Measurements from ENCODE around the gene REN.

The REN gene

DNA sequence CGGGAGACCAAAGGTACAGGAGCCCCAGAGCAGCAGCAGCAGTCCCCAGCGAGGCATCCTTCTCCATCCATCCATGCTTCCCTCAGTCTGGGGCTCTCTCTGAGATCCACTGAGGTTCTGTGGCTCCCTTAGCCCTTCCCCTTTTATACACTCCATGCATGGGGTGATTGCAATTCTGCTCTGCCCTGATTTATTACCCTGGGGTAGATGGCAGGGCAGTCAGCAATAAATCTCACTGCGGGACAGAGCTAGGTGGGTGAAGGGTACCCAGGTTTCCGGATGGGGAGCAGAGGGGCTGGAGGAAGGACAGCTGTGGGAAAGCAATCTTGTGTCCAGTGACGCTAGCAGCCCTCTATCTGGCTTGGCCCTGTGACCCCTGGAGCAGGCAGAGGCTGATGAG lies at the start of gene REN:
REN (minus strand) TSS at position 119 of the 400 bp plus-strand sequence; CDS start at position 75, 44 bp downstream.
- no peak for FAIRE-seq

DNA sequence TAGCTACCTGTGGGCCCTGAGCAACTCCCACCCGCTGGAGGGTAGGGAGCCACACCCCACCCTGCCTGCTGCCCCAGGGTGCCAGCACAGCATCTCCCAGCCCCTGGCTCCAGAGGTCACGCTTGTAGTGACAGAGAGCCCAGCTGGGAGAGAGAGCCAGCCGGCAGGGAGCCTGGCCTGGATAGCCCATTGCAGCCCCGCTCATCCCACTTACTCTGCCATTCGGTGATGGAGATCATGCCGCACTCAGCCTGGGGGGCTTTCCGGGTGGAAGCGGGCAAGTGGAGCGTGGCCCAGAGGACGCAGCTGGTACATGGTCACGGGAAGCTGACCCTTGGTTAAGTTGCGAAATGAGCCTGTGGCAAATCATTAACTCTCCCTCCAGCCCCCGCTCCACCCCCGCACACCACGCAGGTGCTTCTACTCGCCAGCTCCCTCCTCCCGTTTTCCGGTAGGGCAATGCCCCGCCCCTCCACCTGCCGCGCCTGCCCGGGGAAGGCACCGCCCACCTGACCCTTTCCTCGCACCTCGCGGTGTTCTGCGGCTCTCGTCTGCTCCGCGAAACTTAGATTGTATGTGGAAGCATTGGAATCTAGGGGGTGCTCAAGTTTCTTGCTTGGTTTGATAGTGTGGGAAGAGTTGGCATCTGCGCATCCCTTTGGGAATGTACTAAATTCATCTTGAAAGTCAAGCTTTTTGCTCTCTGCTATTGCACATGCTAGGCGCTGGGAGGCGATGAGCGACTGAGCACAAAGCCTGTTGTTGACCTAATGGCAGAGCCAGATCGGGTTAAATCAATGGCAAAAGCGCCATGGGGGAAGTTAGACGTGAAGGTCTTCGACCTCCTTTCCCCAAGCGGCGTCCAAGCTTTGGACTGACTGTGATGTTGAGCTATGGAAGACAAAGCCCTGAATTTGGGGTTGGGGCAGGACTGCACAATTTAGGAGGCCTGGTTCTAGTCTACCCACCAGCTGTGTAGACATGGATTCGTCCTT lies 47.8 kb upstream of the REN start, which contains the start of gene GOLT1A:
GOLT1A (minus strand) TSS at position 321 of the 995 bp plus-strand sequence; CDS start at position 239, 82 bp downstream.
- no peak for FAIRE-seq

DNA sequence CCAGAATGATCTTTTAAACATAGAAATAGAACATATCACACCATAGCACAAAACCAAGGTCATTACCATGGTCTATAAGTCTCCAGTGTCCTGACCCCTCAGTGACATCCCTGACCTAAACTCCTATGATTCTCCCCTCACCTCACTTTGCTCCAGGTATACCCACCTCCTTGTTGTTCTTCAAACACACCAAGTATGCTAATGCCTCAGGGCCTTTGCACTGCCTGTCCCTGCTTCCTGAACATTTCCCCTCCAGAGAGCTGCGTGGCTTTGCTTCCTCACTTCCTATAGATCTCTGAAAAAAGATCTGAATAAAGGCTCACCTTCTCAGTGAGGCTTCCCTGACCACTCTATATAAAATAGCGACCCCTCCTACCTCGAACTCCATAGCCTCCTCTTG lies 46.6 kb upstream of the REN start:
- FAIRE-seq = no peak

DNA sequence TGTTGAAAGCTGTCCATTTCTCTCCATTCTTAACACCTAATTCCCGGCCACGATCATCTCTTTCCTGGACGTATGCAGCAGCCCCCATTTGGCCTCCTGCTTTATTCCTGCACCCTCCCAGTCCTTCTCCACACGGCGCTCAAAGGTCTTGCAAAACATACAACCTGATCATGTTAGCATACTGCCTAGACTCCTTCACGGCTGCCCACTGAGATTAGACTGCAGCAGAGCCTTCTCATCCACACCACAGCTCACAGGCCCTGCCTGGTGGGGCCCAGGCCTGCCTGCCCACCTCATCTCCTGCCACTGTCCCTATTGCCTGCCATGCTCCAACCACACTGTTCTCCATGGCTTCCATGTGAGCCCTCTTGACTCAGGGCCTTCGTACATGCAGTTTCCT lies 44.9 kb upstream of the REN start:
- FAIRE-seq = no peak

DNA sequence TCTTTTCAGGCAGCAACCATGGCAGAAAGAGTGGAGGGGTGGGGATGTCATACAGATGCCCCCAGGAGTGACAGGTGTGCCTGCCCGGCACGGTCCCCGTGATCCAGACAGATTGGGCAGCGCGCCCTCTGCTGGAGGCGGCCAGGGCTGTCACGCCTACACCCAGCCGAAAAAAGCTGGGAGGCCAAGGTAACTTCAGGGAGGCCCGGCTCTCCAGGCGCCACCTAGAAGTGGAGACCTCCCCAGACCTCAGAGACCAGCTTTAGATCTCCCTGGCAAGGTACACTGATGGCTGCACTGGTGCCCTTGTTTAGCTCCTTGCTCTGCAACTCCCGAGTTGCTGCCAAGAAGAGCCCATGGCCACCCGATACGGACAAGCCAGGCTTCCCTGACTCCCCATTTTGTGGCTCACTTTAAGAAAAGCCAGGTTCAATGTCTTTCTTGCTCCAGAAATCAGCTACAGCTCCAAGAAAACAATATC lies 41.0 kb upstream of the REN start:
- FAIRE-seq = no peak

DNA sequence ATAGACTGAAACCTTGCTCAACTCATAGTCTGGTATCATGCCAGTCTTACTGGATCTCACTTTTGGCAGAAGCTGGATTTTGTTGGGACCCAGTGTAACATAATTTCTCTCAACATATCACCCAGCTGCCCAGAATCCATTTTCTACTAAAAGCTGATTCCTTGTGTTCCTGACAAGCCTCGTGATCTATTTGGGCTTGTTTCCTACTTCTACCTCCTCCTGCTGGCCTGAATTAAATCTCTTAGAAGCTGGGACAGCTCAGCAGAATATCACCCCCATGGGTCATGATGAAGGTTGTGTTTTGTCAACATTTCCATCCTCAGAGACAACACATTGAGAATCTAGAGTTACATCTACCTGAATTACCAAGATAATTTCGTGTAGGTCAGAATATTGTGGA lies 40.0 kb upstream of the REN start:
- FAIRE-seq = no peak

DNA sequence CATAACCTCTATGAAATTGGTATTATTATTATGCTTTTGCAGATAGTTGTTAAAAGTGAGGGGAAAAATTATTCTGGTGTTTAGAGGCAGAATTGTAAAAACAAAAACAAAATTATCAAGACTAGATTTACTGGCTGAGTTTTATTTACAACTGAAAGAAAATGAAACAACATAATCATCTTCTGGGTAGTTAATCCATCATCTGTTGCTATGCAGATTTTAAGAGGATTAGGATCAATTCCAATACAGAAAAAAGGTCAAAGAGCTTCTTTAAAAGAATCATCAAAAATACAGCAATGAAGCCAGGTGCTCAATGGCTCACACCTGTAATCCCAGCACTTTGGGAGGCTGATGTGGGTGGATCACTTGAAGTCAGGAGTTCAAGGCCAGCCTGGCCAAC lies 39.3 kb upstream of the REN start:
- no peak for FAIRE-seq

DNA sequence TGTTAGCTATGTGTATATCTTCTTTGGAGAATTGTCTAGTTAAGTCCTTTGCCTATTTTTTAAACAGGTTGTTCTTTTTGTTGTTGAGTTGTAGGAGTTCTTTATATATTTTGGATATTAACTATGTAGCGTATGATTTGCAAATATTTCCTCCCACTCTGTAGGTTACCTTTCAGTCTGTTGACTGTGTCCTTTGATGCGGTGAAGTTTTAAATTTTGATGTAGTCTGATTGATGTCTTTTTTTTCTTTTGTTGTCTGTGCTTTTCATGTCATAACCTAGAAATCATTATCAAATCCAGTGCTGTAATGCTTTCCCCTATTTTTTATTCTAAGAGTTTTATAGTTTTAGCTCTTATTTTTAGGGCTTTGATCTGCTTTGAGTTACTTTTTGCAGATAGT lies 38.8 kb upstream of the REN start:
- FAIRE-seq = no peak

DNA sequence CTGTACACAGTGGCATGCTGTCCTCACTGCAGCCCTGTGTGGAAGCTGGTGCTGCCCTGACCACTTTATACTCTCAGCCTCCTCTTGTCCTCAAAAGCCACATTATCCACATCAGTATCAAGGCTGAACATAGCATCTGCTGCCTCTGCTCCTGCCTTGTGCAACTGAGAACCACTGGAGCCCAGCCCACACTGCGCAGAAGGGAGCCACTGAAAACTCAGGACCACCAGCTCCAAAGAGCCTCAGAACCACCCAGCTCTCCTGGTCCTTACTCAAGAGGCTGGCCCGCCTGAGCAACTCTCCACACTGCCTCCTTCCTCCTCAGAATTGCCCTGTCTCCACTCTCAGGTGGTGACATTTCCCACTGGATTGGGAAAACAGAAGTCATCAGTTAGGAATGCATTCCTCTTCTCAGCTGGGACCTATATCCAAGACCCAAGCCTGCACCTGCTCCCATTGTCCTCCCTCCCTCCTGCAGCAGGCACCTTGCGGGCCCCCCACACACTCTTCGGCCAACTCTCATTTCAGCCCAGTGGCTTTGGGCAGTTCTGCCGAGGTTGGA lies 37.1 kb upstream of the REN start:
- no peak for FAIRE-seq

DNA sequence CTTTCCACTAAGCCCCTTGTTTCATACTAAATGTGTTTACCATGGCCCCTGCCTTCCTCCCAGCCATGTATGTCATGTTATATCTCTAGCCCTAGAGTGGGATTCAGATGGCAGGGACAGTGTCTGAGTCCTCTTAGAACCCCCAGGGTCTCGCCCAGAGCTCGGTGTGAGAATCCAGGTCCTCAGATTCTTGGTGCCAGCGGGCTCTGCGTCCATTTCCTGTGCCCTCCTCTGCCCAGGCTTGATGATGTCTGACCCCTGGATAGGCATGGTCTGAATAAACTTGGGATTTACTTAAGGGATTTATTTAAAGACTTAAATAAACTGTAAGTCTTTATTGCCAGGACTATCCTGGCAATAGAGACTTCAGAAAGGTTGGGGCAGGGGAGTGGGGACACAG lies 36.3 kb upstream of the REN start:
- no peak for FAIRE-seq

DNA sequence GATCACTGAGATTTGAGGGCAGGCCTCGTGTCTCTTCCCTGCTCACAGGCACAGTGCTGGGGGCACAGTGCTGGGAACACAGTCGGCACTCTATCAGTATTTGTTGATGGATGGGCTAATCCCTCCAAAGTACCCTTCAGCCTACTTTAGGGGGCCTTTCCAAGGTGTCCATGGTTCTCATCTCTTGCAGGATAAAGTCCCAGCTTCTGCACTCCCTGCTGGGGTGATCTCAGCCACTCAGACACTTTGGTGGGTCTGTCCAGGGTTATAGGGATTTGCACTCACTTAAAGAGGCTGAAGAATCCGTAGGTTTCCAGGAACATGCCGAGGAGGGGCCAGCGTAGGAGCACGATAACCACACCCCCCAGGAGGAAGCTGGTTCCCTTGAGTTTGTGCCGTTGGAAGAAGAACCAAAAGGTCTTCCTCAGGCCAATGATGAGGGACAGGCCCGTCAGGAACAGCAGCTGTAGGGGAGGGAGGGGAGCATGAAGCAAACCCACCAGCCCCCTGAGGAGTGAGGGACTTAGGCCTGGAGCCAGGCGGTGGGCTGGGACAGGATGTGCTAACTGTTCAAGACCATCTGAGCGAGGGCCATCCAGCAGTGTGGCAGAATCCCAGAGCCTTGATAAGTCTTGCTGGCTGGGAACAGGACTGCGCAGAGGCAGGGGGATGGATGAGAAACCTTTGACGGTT lies 35.4 kb upstream of the REN start:
- no peak for FAIRE-seq

DNA sequence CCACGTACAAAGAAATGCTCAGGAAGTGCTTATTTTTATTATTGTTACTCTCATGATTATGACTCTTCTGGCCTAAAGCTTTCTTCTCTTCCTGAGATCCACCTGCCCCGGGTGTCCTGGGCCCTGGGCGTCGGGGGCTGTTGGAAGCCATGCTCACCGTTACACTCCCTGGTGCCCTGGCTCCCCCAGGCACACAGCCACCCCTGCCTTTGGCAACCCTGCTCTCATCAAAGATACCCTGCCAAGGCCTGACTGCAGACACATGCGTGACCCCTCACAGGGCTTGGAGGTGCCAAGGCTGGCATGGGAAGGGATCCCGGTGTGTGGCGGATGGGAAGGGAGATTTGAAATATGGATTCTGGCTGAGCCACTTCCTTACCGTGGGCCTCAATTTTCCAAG lies 33.4 kb upstream of the REN start:
- FAIRE-seq = no peak

DNA sequence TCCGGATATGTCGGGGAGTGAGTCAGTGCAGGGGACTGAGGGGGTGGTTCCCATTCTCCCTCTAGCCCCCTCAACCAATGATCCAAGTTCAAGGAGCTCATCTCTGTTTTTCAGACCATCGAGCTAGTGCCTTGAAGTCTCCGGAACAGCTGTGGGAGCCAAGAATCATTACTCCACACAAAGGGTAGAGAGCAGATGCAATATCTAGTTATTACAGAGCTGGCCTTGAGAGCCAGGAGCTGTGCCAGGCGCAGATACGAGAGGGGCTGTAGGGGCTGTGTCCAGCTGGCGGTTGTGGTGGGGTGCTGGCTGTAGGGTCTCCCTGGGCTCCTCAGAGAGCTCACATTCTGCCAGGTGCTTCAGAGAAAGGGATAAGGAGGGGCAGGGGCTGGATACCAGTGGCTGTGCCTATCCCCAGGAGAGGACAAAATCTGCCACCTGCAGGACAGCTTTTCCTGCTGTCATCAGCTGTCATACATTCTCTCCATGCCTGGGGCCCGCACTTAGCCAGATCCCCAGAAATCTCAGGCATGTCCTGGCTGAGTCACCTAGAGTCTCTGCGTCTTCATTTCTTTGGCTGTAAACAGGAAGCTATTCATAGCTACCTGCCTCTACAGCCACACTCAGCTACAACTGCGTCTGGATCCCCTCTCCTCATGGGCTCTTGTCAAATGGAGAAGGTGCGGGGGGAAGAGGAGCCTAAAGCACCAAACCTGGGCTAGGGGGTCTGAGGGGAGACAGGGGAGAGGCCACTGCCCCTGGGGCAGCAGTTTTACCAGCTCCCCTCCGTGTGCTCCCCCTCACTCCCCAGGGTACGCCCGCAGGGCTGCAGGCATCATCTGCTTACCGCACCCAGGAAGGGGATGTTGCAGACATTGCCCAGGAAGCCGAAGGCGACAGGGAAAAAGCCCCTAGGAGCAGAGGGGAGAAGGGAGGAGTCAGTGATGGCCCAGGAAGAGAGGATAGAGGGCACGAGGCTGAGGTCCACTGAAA lies 32.5 kb upstream of the REN start:
- FAIRE-seq = no peak

DNA sequence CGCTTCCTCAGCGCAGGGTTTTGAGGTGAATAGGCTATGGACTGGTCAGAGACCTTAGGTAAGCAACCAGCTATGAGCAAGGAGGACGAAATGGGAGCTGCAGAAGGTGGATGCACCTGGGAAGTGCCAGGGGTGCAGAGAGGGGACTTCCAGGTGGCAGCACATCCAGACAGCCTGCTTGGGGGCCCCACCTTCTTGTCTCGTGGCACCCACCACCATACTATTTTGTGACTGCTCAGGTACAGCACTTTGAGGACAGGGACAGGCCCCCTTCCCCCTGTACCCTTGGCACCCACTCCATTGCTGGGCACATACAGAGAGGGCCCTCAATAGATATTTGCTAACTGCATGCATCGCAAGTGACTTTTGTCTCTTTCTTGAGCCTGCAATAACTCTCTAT lies 30.9 kb upstream of the REN start:
- FAIRE-seq = no peak

DNA sequence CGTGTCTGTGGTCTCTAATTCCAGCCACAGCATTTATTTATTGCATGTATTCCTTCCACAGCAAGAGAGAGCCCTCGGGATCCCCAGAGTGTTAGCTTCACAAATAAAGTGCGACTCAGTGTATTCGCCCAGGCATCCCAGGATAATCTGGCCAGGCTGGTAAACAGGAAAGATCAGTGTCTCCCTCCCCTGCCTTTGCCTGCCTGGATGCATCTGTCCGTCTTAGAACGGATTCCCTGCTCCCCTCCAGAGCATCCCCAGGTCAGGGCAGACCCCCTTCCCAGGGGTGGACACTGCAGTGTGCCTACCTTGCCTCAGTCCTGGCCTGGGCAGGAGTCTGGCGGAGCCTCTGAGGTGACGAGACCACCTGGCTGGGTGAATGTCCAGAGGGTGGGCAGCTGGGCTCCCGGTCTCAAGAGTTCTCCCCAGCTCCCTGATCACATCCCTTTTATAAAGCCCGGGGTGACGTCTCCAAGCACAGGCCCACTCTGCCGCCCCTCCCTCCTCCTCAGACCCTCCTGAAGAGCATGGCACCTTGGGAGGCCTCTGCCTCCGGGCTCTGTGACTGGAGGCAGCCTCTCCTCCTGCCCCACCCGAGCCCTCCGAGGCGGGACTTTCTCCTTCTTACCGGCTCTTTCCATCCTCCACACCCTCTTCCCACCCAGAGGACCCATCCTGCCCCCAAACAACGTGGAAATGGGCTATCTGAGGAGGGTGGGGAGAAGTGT lies 30.1 kb upstream of the REN start, which contains the start of gene KISS1:
KISS1 (minus strand) TSS at position 424 of the 728 bp plus-strand sequence. CDS start 3,615 bp downstream, outside the sequence.
- FAIRE-seq = no peak

DNA sequence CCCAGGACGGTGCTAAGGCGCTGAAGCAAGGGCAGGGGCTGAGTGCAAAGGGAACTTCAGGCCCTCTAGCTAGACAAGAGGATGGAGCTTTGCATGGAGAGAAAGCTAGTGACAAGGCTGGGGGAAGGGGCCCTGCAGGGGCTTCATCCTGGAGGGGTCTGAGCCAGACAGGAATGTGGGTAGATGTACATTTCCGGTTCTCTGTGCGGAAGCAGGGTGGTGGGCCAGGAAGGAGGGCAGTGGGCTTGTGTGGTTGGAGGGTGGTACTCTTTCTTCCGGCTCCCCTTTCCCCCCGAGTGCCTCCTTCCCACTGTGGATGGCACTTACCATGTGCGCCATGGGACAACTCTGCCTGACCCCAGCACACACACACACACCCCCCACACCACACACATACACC lies 28.6 kb upstream of the REN start:
- FAIRE-seq = no peak

DNA sequence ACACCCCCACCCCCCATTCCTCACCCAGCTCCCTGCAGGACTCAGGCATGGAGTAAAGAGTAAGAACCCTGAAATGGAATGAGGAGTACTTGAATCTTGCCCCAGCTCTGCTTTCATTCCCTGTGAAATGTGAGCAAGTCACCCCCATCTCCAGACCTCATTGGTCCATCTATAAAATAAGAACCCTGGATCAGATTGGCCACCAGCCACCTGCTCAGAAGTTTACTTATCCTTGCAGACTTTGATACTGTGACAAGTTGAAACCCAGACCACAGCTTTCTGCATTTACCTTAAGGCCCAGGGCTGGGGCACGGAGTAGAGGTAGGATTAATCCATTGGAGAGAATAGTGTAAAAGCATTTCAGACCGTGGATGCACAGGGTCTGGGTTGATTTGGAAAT lies 27.9 kb upstream of the REN start:
- FAIRE-seq = no peak

DNA sequence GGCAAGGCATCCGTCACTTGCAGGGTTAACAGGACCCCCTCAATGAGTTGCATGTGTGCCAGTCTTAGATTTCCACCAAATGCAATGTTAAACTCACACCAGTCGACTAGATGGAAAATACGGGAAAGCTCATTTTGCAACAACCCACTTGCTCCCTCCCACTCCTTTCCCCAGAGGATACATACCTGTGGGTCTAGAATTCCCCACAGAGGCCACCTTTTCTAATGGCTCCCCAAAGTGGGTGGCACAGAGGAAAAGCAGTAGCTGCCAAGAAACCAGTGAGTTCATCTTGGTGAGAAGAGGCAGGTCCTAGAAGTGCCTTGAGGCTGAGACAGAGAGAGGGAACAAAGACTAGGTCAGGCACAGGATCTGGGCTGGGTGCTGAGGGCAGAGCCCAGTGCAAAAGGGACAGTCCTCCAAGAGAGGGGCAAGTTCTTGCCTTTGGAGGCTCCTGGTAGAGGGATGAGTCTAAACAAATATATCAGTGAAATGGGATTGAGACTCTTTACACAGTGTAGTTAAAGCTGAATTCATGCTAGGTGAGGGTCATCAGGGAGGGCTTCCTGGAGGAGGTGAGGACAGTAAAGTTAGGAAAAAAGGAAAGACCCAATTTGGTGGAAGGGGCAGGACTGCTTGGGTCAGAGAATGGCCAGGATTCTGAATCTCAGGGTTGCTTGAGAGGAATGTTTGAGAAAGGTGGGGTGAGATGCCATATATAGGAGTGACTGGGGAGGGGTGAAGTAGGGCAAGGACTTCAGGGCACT lies 26.6 kb upstream of the REN start:
- FAIRE-seq = no peak

DNA sequence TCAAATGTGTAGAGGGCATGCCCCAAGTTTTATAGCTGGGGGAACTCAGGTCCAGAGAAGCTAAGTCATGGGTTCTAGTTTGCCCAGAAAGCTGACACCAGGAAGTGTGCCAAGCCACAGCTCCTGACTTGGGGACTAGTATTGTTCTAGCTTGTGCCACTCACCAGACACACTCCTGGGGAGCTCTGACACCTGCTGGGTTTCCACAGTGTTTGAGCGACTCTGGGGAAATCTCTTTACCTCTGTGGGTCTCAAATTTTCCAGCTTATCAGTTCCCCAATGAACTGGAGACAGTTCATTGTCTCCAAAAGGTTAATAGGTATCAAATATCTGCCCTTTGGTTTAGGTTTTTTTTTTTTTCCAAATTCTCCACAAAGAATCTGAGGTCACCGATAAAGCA lies 25.9 kb upstream of the REN start:
- FAIRE-seq = no peak

DNA sequence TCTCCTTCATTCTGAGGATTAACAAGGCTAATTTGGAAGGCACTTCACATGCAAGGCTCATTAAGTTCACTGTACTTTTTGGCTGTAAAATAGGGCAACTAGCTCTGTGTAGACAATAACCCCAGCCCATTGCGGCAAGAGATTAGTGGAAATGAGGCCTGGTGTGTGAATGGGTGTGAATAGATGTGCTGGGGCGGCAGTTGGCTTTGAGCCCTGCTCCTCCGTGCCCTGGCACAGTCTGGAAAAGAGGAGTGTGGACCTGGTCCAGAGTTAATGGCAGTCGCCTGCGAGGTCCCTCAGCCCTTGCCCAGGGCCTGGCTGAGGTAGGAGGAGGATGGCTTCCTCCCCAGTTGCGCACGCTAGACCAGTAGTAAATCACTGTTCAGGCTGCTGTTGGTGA lies 25.3 kb upstream of the REN start:
- FAIRE-seq = no peak
